Lower leg skin (tissue), 4 donors: ENCODE results near the gene PBX1. TPM values are rescaled to one million over a fixed set of nuclear protein-coding genes. Genes with fewer than 3 reads are reported as not detected.

ENCODE experiments used
- DNase-seq, 2 donors: peaks; one replicate each; pipeline ENCODE4 v3.0.0-alpha.2; 2019; ENCODE audit warnings: low spot score in 2 of 2
- H3K4me3 ChIP-seq: fragments of 200-600 bp; sonication (generic); 2 replicates; pipeline ENCODE4 v1.5.1; 2017; ENCODE audit warnings: mild to moderate bottlenecking, low read depth; ENCODE audit not compliant: poor library complexity, severe bottlenecking
- POLR2A ChIP-seq, 2 donors: fragments of 450-650 bp; IDR thresholded peaks; one replicate each; pipeline ENCODE4 v1.6.1; 2016 to 2017; ENCODE audit warnings: antibody characterized with exemption in 2 of 2, mild to moderate bottlenecking in 1 of 2, moderate library complexity in 1 of 2
- WGBS, 2 donors: methylation state at CpG; one replicate each; pipeline ENCODE4 v1.1.5; 2018; 5-methylcytosine and 5-hydroxymethylcytosine counted together
- intact Hi-C: fragments of 100-400 bp; cut with DNase I; formaldehyde crosslinking; loops from one replicate; pipeline ENCODE4 v1.15.0; 2023; ENCODE audit warnings: low total_unique reads
- total RNA-seq, 4 donors: library from RNA; depleted of rRNA; stranded (reverse); fragments of >200 nt; gene quantifications; one replicate each; pipeline ENCODE4 v1.1.0, GENCODE V29; 2016
- TF ChIP-seq, protein P1 (sequence below), 3 donors: fragments of 450-650 bp; IDR thresholded peaks; one replicate each; pipeline ENCODE4 v1.5.1; 2016; ENCODE audit warnings: antibody characterized with exemption in 3 of 3, mild to moderate bottlenecking in 3 of 3, moderate library complexity in 2 of 3

Gene PBX1
- total RNA-seq, 4 donors from 2014 or later = 10.0 to 24.1 (median 15.4) TPM

GRCh38 chr1:164834641-164835040, 275.7 kb downstream of the PBX1 start:
- H3K4me3 ChIP-seq = no peak overlapping the region
- no peak for DNase-seq
- 0 to 2% methylated on average over 1 of the region's 1 CpG for WGBS, 2 donors
- intact Hi-C loops = no loop called here
- TF ChIP-seq, protein P1, sequence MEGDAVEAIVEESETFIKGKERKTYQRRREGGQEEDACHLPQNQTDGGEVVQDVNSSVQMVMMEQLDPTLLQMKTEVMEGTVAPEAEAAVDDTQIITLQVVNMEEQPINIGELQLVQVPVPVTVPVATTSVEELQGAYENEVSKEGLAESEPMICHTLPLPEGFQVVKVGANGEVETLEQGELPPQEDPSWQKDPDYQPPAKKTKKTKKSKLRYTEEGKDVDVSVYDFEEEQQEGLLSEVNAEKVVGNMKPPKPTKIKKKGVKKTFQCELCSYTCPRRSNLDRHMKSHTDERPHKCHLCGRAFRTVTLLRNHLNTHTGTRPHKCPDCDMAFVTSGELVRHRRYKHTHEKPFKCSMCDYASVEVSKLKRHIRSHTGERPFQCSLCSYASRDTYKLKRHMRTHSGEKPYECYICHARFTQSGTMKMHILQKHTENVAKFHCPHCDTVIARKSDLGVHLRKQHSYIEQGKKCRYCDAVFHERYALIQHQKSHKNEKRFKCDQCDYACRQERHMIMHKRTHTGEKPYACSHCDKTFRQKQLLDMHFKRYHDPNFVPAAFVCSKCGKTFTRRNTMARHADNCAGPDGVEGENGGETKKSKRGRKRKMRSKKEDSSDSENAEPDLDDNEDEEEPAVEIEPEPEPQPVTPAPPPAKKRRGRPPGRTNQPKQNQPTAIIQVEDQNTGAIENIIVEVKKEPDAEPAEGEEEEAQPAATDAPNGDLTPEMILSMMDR (IDR thresholded peaks at IDR 0.05) = no peak
- TF ChIP-seq POLR2A (IDR thresholded peaks at IDR 0.05) = no peak

DNA sequence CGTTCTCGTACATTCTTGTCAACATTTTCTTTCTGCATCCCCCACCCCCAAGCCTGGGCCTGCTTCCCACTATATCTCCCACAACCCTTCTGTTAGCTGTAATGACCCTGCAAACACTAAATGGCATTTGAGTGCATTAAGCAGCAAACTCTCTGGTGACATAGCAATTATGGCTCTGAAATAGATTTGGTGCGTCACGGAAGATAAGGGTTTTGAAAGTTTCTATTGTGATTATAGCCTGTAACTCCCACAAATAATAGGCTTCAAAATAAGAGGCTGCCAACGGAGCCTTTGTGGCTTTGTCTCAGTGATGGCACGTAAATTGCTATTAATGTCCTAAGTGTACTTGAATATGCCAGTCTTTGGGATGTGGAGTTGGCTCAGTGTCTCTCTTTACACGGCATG, 277.6 kb downstream of the PBX1 start:
- H3K4me3 ChIP-seq = no peak overlapping the region
- WGBS, 2 donors = 92 to 94% methylated on average over 7 of the region's 7 CpGs
- intact Hi-C loops = no loop called here
- TF ChIP-seq, protein P1 (IDR thresholded peaks at IDR 0.05) = no peak
- no peak for TF ChIP-seq POLR2A (IDR thresholded peaks at IDR 0.05)
- DNase-seq = no peak

- H3K4me3 ChIP-seq = no peak overlapping the region
- DNase-seq = no peak
- no peak for TF ChIP-seq POLR2A (IDR thresholded peaks at IDR 0.05)
- TF ChIP-seq, protein P1 (IDR thresholded peaks at IDR 0.05) = no peak
- 60 to 70% methylated on average over 3 of the region's 3 CpGs for WGBS, 2 donors
- intact Hi-C loops = no loop called here
These were observed 279.8 kb downstream of the PBX1 start for GRCh38 chr1:164838786-164839185.

DNA sequence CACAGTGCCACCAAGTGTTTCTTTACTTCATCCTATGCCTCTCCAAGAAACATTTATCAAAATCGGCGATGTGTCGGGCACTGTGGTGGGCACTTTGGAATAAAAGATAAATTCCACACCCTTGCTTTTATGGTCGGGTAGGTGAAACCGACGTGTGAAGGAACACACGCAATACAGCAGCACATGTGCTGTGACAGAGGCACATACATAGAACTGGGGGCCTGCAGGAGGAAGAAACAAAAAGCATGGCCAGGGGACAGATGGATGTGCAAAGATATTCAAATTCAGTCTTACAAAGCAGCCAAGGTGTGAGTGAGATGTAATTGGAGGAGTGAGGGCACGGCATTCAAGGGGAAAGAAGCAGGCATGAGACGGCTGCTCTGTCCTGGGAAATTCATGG, 282.0 kb downstream of the PBX1 start:
- intact Hi-C loops = no loop called here

DNA sequence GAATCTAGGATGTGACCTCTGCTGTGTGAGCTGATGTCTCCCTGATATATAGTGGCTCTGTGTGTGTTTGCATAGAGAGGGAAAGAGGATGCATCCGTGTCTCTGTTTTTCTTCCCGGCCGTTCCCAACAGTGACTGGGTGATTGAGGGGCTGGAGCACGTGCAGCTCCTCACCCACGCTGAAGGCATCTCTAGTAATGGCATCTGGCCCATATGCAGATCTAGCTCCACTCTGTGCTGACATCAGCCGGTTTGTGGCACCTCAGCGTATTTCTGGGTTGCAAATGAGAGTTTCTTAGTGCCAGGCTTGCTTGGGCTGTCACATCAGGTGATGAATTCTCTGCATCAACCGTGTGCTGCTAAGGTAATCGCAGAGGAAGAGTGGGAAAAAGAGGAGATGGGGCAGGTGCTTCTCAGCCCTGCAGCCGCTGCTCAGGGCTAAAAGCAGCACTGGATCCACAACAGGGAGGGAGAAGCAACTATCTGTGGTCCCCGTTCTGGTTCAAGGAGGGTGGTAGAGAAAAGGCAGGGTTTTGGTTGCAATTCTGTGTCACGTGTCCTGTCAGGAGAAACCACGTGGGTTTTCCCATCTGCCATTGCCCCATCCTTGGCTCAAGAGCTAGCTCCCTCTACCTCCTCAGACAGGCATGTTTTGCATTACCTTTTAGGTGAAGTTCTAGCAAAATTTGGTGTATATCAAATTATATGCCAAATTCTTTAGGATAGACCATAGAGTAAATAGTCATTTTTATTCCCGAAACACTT, 282.9 kb downstream of the PBX1 start:
- intact Hi-C loops = no loop called here
- no peak for DNase-seq
- no peak overlapping the region for H3K4me3 ChIP-seq
- no peak for TF ChIP-seq POLR2A (IDR thresholded peaks at IDR 0.05)
- TF ChIP-seq, protein P1 (IDR thresholded peaks at IDR 0.05) = no peak
- 86 to 88% methylated on average over 14 of the region's 14 CpGs for WGBS, 2 donors

More for the DNA sequence above, 282.0 kb downstream of the PBX1 start:
- 94 to 95% methylated on average over 9 of the region's 9 CpGs for WGBS, 2 donors
- TF ChIP-seq, protein P1 (IDR thresholded peaks at IDR 0.05) = no peak
- TF ChIP-seq POLR2A (IDR thresholded peaks at IDR 0.05) = no peak
- no peak overlapping the region for H3K4me3 ChIP-seq
- no peak for DNase-seq

DNA sequence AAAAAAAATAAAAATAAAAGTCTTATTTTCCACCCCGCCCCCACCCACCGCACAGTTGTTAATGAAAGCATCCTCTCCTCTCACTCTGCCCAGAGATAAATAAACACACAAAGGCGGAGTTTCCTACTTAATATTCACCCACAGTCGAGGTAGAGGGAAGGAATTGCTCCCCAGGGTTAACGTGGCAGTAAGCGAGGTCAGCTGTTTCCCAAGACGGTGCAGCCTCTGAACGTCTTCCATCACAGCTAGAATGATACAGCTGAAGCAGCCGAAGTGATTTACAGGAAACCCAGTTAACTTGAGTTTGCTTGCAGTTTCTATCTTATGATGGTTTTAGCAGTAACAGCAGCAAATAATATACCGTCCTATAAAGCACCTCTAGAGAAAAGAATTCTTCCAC, 283.9 kb downstream of the PBX1 start:
- H3K4me3 ChIP-seq = no peak overlapping the region
- DNase-seq = no peak
- WGBS, 2 donors = 74 to 75% methylated on average over 10 of the region's 10 CpGs
- intact Hi-C loops = no loop called here
- TF ChIP-seq, protein P1 (IDR thresholded peaks at IDR 0.05) = no peak
- TF ChIP-seq POLR2A (IDR thresholded peaks at IDR 0.05) = no peak
